ENCODE data around the gene RNF214. TPM values are rescaled to one million over a fixed set of nuclear protein-coding genes. Genes with fewer than 3 reads are reported as not detected.

RNF214 gene
- total RNA-seq, 1 experiment from 2014 or later = 7.4 TPM

- Histone ChIP-seq H2AFZ (ENCODE audit: low read length) (no peak overlapping the region), H3K4me1 (ENCODE audit: insufficient read depth, low read length) (peaks cover 14% of the 10 kb centered on the region), H3K27ac (ENCODE audit: low read length) (no peak overlapping the region), H3K4me2 (ENCODE audit: low read length) (no peak overlapping the region), H3K9ac (ENCODE audit: low read length) (no peak overlapping the region), H3K9me2 (replicated peaks; ENCODE audit: low read length) (no peaks in the 10 kb centered on the region), H3K79me2 (ENCODE audit: low read length) (no peaks in the 10 kb centered on the region), H3K9me3 (ENCODE audit: low read length) (no peaks in the 10 kb centered on the region), H3K27me3 (ENCODE audit: low read length) (no peaks in the 10 kb centered on the region), H3F3A (ENCODE audit: low read length, unreplicated experiment) (peaks cover 6% of the 10 kb centered on the region), H3K36me3 (ENCODE audit: low read depth, low read length) (peaks cover 47% of the 10 kb centered on the region; the same call in 1 of the 2 replicates), H4K20me1 (ENCODE audit: low read length) (no peaks in the 10 kb centered on the region), H3K4me3 (ENCODE audit: low read length) (no peak overlapping the region)
- DNase-seq (no peak), ATAC-seq (no peak)
- BruUV-seq (replicated peaks) = no TSS peak
- CTCF ChIA-PET = no interaction called here
- no peak for TF ChIP-seq EZH2phosphoT487 (IDR thresholded peaks at IDR 0.05; ENCODE audit: borderline replicate concordance, low read length)
- TF ChIP-seq, protein P1, sequence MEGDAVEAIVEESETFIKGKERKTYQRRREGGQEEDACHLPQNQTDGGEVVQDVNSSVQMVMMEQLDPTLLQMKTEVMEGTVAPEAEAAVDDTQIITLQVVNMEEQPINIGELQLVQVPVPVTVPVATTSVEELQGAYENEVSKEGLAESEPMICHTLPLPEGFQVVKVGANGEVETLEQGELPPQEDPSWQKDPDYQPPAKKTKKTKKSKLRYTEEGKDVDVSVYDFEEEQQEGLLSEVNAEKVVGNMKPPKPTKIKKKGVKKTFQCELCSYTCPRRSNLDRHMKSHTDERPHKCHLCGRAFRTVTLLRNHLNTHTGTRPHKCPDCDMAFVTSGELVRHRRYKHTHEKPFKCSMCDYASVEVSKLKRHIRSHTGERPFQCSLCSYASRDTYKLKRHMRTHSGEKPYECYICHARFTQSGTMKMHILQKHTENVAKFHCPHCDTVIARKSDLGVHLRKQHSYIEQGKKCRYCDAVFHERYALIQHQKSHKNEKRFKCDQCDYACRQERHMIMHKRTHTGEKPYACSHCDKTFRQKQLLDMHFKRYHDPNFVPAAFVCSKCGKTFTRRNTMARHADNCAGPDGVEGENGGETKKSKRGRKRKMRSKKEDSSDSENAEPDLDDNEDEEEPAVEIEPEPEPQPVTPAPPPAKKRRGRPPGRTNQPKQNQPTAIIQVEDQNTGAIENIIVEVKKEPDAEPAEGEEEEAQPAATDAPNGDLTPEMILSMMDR (conservative IDR thresholded peaks at IDR 0.05; ENCODE audit: low read depth, low read length) = no peak
- POLR2A ChIA-PET (ENCODE audit: unreplicated experiment) = no interaction called here
- intact Hi-C loops (cut with micrococcal nuclease) = no loop called here
These were observed 13.5 kb upstream of the RNF214 start for GRCh38 chr11:117219001-117219400.

DNA sequence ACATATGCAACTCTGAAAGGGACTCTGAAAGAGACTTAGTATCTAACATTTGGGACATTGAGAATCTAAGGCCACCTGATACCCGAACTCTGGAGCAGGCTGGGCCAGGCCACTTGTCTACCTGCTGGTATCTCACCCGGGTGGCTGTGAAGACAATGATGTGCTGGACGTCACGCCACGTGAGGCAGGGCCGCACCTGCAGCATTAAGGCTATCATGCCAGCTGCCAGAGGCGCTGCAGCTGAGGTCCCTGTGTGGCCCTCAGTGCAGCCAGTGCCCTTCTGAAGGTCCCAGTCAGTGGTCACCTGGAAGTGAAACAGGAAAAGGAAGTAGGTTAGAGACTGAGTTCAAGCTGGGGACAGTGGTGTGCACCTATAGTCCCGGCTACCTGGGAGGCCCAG is 13.0 kb upstream of the RNF214 start:
- BruUV-seq (replicated peaks) = no TSS peak
- Histone ChIP-seq H4K20me1 (ENCODE audit: low read length) (no peaks in the 10 kb centered on the region), H3K36me3 (ENCODE audit: low read depth, low read length) (peaks cover 46% of the 10 kb centered on the region; the same call in 1 of the 2 replicates), H3K4me3 (ENCODE audit: low read length) (no peak overlapping the region), H3K4me2 (ENCODE audit: low read length) (no peak overlapping the region), H2AFZ (ENCODE audit: low read length) (no peak overlapping the region), H3F3A (ENCODE audit: low read length, unreplicated experiment) (peaks cover 6% of the 10 kb centered on the region), H3K27ac (ENCODE audit: low read length) (no peak overlapping the region), H3K9ac (ENCODE audit: low read length) (no peak overlapping the region), H3K27me3 (ENCODE audit: low read length) (no peaks in the 10 kb centered on the region), H3K9me2 (replicated peaks; ENCODE audit: low read length) (no peaks in the 10 kb centered on the region), H3K4me1 (ENCODE audit: insufficient read depth, low read length) (peaks cover 14% of the 10 kb centered on the region), H3K9me3 (ENCODE audit: low read length) (no peaks in the 10 kb centered on the region), H3K79me2 (ENCODE audit: low read length) (no peaks in the 10 kb centered on the region)
- POLR2A ChIA-PET (ENCODE audit: unreplicated experiment) = no interaction called here
- intact Hi-C loops (cut with micrococcal nuclease) = no loop called here
- CTCF ChIA-PET = no interaction called here
- no peak for ATAC-seq
- no peak for DNase-seq
- TF ChIP-seq EZH2 (IDR thresholded peaks at IDR 0.05; ENCODE audit: low read length, unreplicated experiment) (no peak), EZH2phosphoT487 (IDR thresholded peaks at IDR 0.05; ENCODE audit: borderline replicate concordance, low read length) (no peak)
- TF ChIP-seq, protein P1 (conservative IDR thresholded peaks at IDR 0.05; ENCODE audit: low read depth, low read length) = no peak

- POLR2A ChIA-PET (ENCODE audit: unreplicated experiment) = no interaction called here
- no TSS peak for BruUV-seq (replicated peaks)
- H3K9ac ChIP-seq (ENCODE audit: low read length) = no peak overlapping the region
These were observed 12.5 kb upstream of the RNF214 start for GRCh38 chr11:117219995-117220394.

More at GRCh38 chr11:117219995-117220394, 12.5 kb upstream of the RNF214 start:
- Histone ChIP-seq H3K4me1 (ENCODE audit: insufficient read depth, low read length) (peaks cover 14% of the 10 kb centered on the region), H3K79me2 (ENCODE audit: low read length) (no peaks in the 10 kb centered on the region), H3K9me2 (replicated peaks; ENCODE audit: low read length) (no peaks in the 10 kb centered on the region), H3K36me3 (ENCODE audit: low read depth, low read length) (peaks cover 45% of the 10 kb centered on the region; the same call in 1 of the 2 replicates), H4K20me1 (ENCODE audit: low read length) (no peaks in the 10 kb centered on the region), H3K27ac (ENCODE audit: low read length) (no peak overlapping the region), H3K27me3 (ENCODE audit: low read length) (no peaks in the 10 kb centered on the region), H2AFZ (ENCODE audit: low read length) (no peak overlapping the region), H3K9me3 (ENCODE audit: low read length) (no peaks in the 10 kb centered on the region), H3K4me3 (ENCODE audit: low read length) (no peak overlapping the region), H3F3A (ENCODE audit: low read length, unreplicated experiment) (peaks cover 6% of the 10 kb centered on the region), H3K4me2 (ENCODE audit: low read length) (no peak overlapping the region)
- TF ChIP-seq EZH2 (IDR thresholded peaks at IDR 0.05; ENCODE audit: low read length, unreplicated experiment) (no peak), EZH2phosphoT487 (IDR thresholded peaks at IDR 0.05; ENCODE audit: borderline replicate concordance, low read length) (no peak)
- TF ChIP-seq, protein P1 (conservative IDR thresholded peaks at IDR 0.05; ENCODE audit: low read depth, low read length) = no peak
- DNase-seq (no peak), ATAC-seq (no peak)
- CTCF ChIA-PET = no interaction called here
- intact Hi-C loops (cut with micrococcal nuclease) = no loop called here

All from PC-3 (cell line).